Mucosa of descending colon (tissue), 3 donors: ENCODE measurements around the gene TTC9C. TPM values are rescaled to one million over a fixed set of nuclear protein-coding genes. Genes with fewer than 3 reads are reported as not detected.

Experiments used
- ATAC-seq: fragments of 200-7000 bp; cut with Tn5 transposase; one replicate; pipeline ENCODE4 v1.9.1; 2020; ENCODE audit warnings: mild to moderate bottlenecking, moderate library complexity
- DNase-seq, 3 donors: peaks; one replicate each; pipeline ENCODE4 v3.0.0-alpha.2; 2020
- H3K36me3 ChIP-seq: fragments of 200-600 bp; one replicate; pipeline ENCODE4 v1.8.0; 2021; ENCODE audit warnings: low read depth, mild to moderate bottlenecking
- H3K4me1 ChIP-seq: fragments of 200-600 bp; one replicate; pipeline ENCODE4 v1.8.0; 2021; ENCODE audit warnings: low read depth, mild to moderate bottlenecking
- H3K4me3 ChIP-seq: fragments of 200-600 bp; one replicate; pipeline ENCODE4 v1.8.0; 2021; ENCODE audit warnings: mild to moderate bottlenecking
- H3K9me3 ChIP-seq: fragments of 200-600 bp; one replicate; pipeline ENCODE4 v1.8.0; 2021; ENCODE audit warnings: mild to moderate bottlenecking
- intact Hi-C, 2 donors: fragments of 100-400 bp; cut with DNase I in 1 of 2; cut with micrococcal nuclease in 1 of 2; formaldehyde crosslinking; loops; one replicate each; pipeline versions ENCODE4 v1.11.0 to v1.11.1; 2022; cut with DNase I, micrococcal nuclease
- total RNA-seq, 3 donors: library from RNA; stranded (reverse); fragmentation: NEBNext Ultra II Directional in 2 of 3; extraction: Animal tissue kit (Norgen Biotek cat#: 25700) in 2 of 3; gene quantifications; one replicate each; pipeline versions ENCODE4 v1.2.1 to v1.2.4, GENCODE V29; 2021 to 2023
- TF ChIP-seq, protein P1 (sequence below): fragments of 200-600 bp; IDR thresholded peaks from one replicate; pipeline ENCODE4 v1.8.0; 2022; ENCODE audit warnings: antibody characterized with exemption, mild to moderate bottlenecking
- donor health status: DM: no; HTN: no; CAD: no; lungs with moderate emphysema.
- donor health status: DM: no; HTN: no; CAD: no.
- donor health status: DM: no; HTN: yes; CAD: no.

The TTC9C gene
- total RNA-seq, 3 donors from 2014 or later = 27.7 to 31.8 (median 29.3) TPM

DNA sequence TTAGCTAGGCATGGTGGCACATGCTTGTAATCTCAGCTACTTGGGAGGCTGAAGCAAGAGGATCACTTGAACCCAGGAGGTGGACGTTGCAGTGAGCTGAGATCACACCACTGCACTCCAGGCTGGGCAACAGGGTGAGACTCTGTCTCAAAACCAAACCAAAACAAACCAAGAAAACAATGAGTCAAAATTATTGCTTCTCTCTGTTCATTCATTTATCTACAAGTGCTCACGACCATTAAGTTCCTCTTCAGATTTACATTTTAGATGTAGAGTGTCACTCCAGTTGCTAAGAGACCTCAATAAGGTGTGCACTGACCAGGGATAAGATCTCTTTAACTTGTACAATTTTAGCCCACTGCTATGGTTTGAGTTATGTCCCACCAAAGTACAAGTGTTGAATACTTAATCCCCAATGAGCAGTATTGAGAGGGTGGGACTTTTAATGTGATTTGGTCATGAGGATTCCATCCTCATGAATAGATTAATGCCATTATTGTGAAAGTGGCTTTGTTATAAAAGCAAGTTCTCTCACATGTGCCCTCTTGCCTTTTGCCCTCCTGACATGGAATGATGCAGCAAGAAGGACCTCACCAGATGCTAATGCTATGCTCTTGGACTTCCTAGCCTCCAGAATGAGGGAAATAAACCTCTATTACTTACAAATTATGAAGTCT lies 8.8 kb upstream of the TTC9C start:
- Histone ChIP-seq H3K4me3 (no peak overlapping the region), H3K4me1 (peaks cover 5% of the 10 kb centered on the region), H3K36me3 (peaks cover 55% of the 10 kb centered on the region), H3K9me3 (no peaks in the 10 kb centered on the region)
- DNase-seq (no peak), ATAC-seq (no peak)
- intact Hi-C loops = no loop called here
- TF ChIP-seq, protein P1, sequence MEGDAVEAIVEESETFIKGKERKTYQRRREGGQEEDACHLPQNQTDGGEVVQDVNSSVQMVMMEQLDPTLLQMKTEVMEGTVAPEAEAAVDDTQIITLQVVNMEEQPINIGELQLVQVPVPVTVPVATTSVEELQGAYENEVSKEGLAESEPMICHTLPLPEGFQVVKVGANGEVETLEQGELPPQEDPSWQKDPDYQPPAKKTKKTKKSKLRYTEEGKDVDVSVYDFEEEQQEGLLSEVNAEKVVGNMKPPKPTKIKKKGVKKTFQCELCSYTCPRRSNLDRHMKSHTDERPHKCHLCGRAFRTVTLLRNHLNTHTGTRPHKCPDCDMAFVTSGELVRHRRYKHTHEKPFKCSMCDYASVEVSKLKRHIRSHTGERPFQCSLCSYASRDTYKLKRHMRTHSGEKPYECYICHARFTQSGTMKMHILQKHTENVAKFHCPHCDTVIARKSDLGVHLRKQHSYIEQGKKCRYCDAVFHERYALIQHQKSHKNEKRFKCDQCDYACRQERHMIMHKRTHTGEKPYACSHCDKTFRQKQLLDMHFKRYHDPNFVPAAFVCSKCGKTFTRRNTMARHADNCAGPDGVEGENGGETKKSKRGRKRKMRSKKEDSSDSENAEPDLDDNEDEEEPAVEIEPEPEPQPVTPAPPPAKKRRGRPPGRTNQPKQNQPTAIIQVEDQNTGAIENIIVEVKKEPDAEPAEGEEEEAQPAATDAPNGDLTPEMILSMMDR = no peak

GRCh38 chr11:62721994-62722393 lies 6.3 kb upstream of the TTC9C start:
- no peak for DNase-seq
- Histone ChIP-seq H3K4me3 (no peak overlapping the region), H3K36me3 (peaks cover 45% of the 10 kb centered on the region), H3K9me3 (no peaks in the 10 kb centered on the region), H3K4me1 (peaks cover 17% of the 10 kb centered on the region)
- intact Hi-C loops = no loop called here
- TF ChIP-seq, protein P1 = no peak
- ATAC-seq = no peak

DNA sequence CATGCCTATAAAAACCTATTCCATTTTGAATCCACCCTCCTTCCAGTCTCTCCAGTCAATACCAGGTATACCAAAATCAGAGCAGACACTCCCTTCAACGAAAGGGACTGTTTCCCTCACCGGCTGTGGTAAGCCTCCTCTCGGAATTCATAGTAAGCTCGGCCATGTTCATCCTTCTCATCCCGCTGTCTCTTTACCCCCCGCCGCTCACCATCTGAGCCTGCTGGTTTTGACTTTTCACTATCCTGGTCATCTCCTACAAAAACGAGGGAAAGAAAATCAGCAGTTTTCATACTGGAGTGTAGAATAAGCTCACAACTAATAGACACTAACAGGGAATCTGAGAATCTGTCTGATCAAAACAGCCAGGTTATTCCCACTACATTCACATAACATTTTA lies 4.1 kb upstream of the TTC9C start:
- ATAC-seq (no peak), DNase-seq (no peak)
- H3K36me3 ChIP-seq = peaks cover 28% of the 10 kb centered on the region
- H3K9me3 ChIP-seq = no peaks in the 10 kb centered on the region
- peaks cover 17% of the 10 kb centered on the region for H3K4me1 ChIP-seq
- TF ChIP-seq, protein P1 = no peak
- H3K4me3 ChIP-seq = no peak overlapping the region
- intact Hi-C loops = no loop called here

DNA sequence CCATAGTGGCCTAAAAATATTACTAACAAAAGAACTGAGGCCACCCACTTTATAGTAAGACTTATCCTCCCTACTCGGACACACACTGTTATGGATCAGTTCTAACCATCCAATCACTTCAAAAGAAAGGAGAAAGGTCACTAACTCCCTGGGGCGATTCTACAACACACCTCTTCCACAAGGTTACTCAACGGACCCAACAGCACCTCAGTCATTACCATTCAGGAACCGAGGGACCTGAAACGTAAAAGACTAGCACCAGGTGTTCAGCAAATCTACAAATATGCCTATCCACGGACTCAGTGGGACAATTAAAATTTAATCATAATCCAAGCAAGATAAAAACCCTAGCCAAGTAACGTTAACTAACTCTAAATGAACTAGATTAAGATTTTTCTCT lies 2.6 kb upstream of the TTC9C start:
- Histone ChIP-seq H3K9me3 (no peaks in the 10 kb centered on the region), H3K4me3 (peak overlapping the region; percentile 90), H3K36me3 (peaks cover 17% of the 10 kb centered on the region), H3K4me1 (peaks cover 27% of the 10 kb centered on the region)
- ATAC-seq (no peak), DNase-seq (no peak)
- TF ChIP-seq, protein P1 = no peak
- intact Hi-C loops = no loop called here

- Histone ChIP-seq H3K4me1 (peaks cover 34% of the 10 kb centered on the region), H3K4me3 (peak overlapping the region; percentile 90), H3K9me3 (no peaks in the 10 kb centered on the region), H3K36me3 (peaks cover 10% of the 10 kb centered on the region)
- DNase-seq = no peak
- intact Hi-C loops = no loop called here
- TF ChIP-seq, protein P1 = no peak
- ATAC-seq = no peak
These were observed 2.0 kb upstream of the TTC9C start for GRCh38 chr11:62726156-62726914.
